Activated naive CD4-positive, alpha-beta T cell treated with anti-CD3 and anti-CD28 coated beads for 36 hours (primary cell): ENCODE measurements around the gene SCN3A. TPM values are rescaled to one million over a fixed set of nuclear protein-coding genes. Genes with fewer than 3 reads are reported as not detected.

Experiments used
- CTCF ChIA-PET: fragments of 350-600 bp; sonication (Branson Sonifier 250); formaldehyde crosslinking; loops from one replicate; lab custom pipeline; 2021; ENCODE audit warnings: antibody characterized with exemption; lab: Charles Lee
- DNase-seq: peaks from one replicate; pipeline ENCODE4 v3.0.0-alpha.2; 2020
- H3K27ac Mint-ChIP-seq: one replicate; pipeline ENCODE4 v1.8.0; 2021; ENCODE audit warnings: mild to moderate bottlenecking, mixed read lengths
- H3K27me3 Mint-ChIP-seq: one replicate; pipeline ENCODE4 v1.8.0; 2021; ENCODE audit warnings: low read depth, mixed read lengths
- H3K36me3 Mint-ChIP-seq: one replicate; pipeline ENCODE4 v1.8.0; 2021; ENCODE audit warnings: low read depth, mixed read lengths
- H3K4me1 Mint-ChIP-seq: one replicate; pipeline ENCODE4 v1.8.0; 2021; ENCODE audit warnings: low read depth, mixed read lengths
- H3K4me3 Mint-ChIP-seq: one replicate; pipeline ENCODE4 v1.8.0; 2021; ENCODE audit warnings: mild to moderate bottlenecking, moderate library complexity, mixed read lengths
- H3K9me3 Mint-ChIP-seq: one replicate; pipeline ENCODE4 v1.8.0; 2021; ENCODE audit warnings: mixed read lengths
- intact Hi-C: fragments of 100-400 bp; cut with micrococcal nuclease; formaldehyde crosslinking; loops from one replicate; pipeline ENCODE4 v1.15.1; 2023
- total RNA-seq, 2 experiments: library from RNA; stranded (reverse); gene quantifications; one replicate each; pipeline ENCODE4 v1.2.3, GENCODE V29; 2021

SCN3A gene
- total RNA-seq, 2 experiments from 2014 or later = 0.10 to 0.12 TPM

GRCh38 chr2:165224941-165225340 is 21.1 kb upstream of the SCN3A start:
- intact Hi-C loops = no loop called here
- no peak overlapping the region for H3K27ac Mint-ChIP-seq
- no peak for DNase-seq
- H3K9me3 Mint-ChIP-seq = no peaks in the 10 kb centered on the region
- H3K27me3 Mint-ChIP-seq = peaks cover 8% of the 10 kb centered on the region
- CTCF ChIA-PET = no interaction called here
- no peaks in the 10 kb centered on the region for H3K4me1 Mint-ChIP-seq
- no peaks in the 10 kb centered on the region for H3K36me3 Mint-ChIP-seq
- H3K4me3 Mint-ChIP-seq = no peak overlapping the region

GRCh38 chr2:165219481-165219880 is 15.6 kb upstream of the SCN3A start:
- H3K9me3 Mint-ChIP-seq = peaks cover 1% of the 10 kb centered on the region
- H3K36me3 Mint-ChIP-seq = no peaks in the 10 kb centered on the region
- H3K4me3 Mint-ChIP-seq = no peak overlapping the region
- H3K4me1 Mint-ChIP-seq = no peaks in the 10 kb centered on the region
- intact Hi-C loops = no loop called here
- CTCF ChIA-PET = interaction anchor here (0.6 to 0.9 kb wide), 3 partner anchors 203 to 1147 kb away, joined by 3 to 4 read pairs (median 3); no protein-coding TSS in a partner anchor
- DNase-seq = no peak
- no peak overlapping the region for H3K27ac Mint-ChIP-seq
- H3K27me3 Mint-ChIP-seq = peaks cover 10% of the 10 kb centered on the region

GRCh38 chr2:165214093-165214492 is 10.2 kb upstream of the SCN3A start:
- no peak for DNase-seq

GRCh38 chr2:165208094-165208493 is 4.2 kb upstream of the SCN3A start:
- Mint-ChIP-seq H3K27me3 (peaks cover 11% of the 10 kb centered on the region), H3K9me3 (no peaks in the 10 kb centered on the region), H3K27ac (no peak overlapping the region), H3K36me3 (no peaks in the 10 kb centered on the region), H3K4me1 (peaks cover 3% of the 10 kb centered on the region), H3K4me3 (no peak overlapping the region)
- intact Hi-C loops = no loop called here
- DNase-seq = no peak
- CTCF ChIA-PET = no interaction called here

More at GRCh38 chr2:165214093-165214492, 10.2 kb upstream of the SCN3A start:
- CTCF ChIA-PET = no interaction called here
- no peak overlapping the region for H3K4me3 Mint-ChIP-seq
- H3K36me3 Mint-ChIP-seq = no peaks in the 10 kb centered on the region
- H3K4me1 Mint-ChIP-seq = no peaks in the 10 kb centered on the region
- intact Hi-C loops = no loop called here
- no peak overlapping the region for H3K27ac Mint-ChIP-seq
- H3K27me3 Mint-ChIP-seq = peaks cover 5% of the 10 kb centered on the region
- H3K9me3 Mint-ChIP-seq = peaks cover 1% of the 10 kb centered on the region

GRCh38 chr2:165205865-165206264 is 2.0 kb upstream of the SCN3A start:
- Mint-ChIP-seq H3K4me3 (no peak overlapping the region), H3K9me3 (no peaks in the 10 kb centered on the region), H3K27ac (no peak overlapping the region), H3K36me3 (no peaks in the 10 kb centered on the region), H3K4me1 (peaks cover 3% of the 10 kb centered on the region), H3K27me3 (peaks cover 11% of the 10 kb centered on the region)
- intact Hi-C loops = no loop called here
- no peak for DNase-seq
- CTCF ChIA-PET = interaction anchor here (4.3 kb wide), 1 partner anchor 190 kb away, joined by 42 read pairs; no protein-coding TSS in a partner anchor

- Mint-ChIP-seq H3K27me3 (peaks cover 9% of the 10 kb centered on the region), H3K4me3 (no peak overlapping the region), H3K9me3 (no peaks in the 10 kb centered on the region), H3K27ac (no peak overlapping the region), H3K36me3 (no peaks in the 10 kb centered on the region), H3K4me1 (peaks cover 3% of the 10 kb centered on the region)
- DNase-seq = no peak
- intact Hi-C loops = loop anchor here (5.0 kb wide), 1 partner anchor 60 kb away; no protein-coding TSS in a partner anchor
- CTCF ChIA-PET = interaction anchor here (0.6 to 1.3 kb wide), 3 partner anchors 95 to 188 kb away, joined by 3 read pairs; no protein-coding TSS in a partner anchor
These were observed 1.6 kb downstream of the SCN3A start for GRCh38 chr2:165202239-165202638.

GRCh38 chr2:165198181-165198580 is 5.7 kb downstream of the SCN3A start:
- no peak for DNase-seq
- Mint-ChIP-seq H3K9me3 (no peaks in the 10 kb centered on the region), H3K27ac (no peak overlapping the region), H3K4me3 (no peak overlapping the region), H3K36me3 (no peaks in the 10 kb centered on the region), H3K4me1 (no peaks in the 10 kb centered on the region), H3K27me3 (no peaks in the 10 kb centered on the region)
- intact Hi-C loops = no loop called here
- CTCF ChIA-PET = no interaction called here

- Mint-ChIP-seq H3K9me3 (no peaks in the 10 kb centered on the region), H3K27me3 (no peaks in the 10 kb centered on the region), H3K36me3 (no peaks in the 10 kb centered on the region), H3K4me3 (no peak overlapping the region), H3K4me1 (no peaks in the 10 kb centered on the region), H3K27ac (no peak overlapping the region)
- no peak for DNase-seq
- CTCF ChIA-PET = no interaction called here
- intact Hi-C loops = no loop called here
These were observed 6.5 kb downstream of the SCN3A start for GRCh38 chr2:165197346-165197745.

GRCh38 chr2:165196411-165196810 is 7.4 kb downstream of the SCN3A start:
- no peak overlapping the region for H3K4me3 Mint-ChIP-seq
- no peaks in the 10 kb centered on the region for H3K9me3 Mint-ChIP-seq
- no peak for DNase-seq
- no peaks in the 10 kb centered on the region for H3K36me3 Mint-ChIP-seq
- no peaks in the 10 kb centered on the region for H3K27me3 Mint-ChIP-seq
- intact Hi-C loops = no loop called here
- no peak overlapping the region for H3K27ac Mint-ChIP-seq
- H3K4me1 Mint-ChIP-seq = no peaks in the 10 kb centered on the region
- CTCF ChIA-PET = no interaction called here

GRCh38 chr2:165193178-165193777 is 10.6 kb downstream of the SCN3A start:
- Mint-ChIP-seq H3K4me1 (no peaks in the 10 kb centered on the region), H3K9me3 (no peaks in the 10 kb centered on the region), H3K27ac (no peak overlapping the region), H3K27me3 (no peaks in the 10 kb centered on the region), H3K36me3 (no peaks in the 10 kb centered on the region), H3K4me3 (no peak overlapping the region)
- intact Hi-C loops = no loop called here
- CTCF ChIA-PET = no interaction called here
- no peak for DNase-seq

GRCh38 chr2:165192729-165193128 is 11.1 kb downstream of the SCN3A start:
- CTCF ChIA-PET = no interaction called here
- H3K27ac Mint-ChIP-seq = no peak overlapping the region
- no peaks in the 10 kb centered on the region for H3K36me3 Mint-ChIP-seq
- no peak overlapping the region for H3K4me3 Mint-ChIP-seq
- intact Hi-C loops = no loop called here
- no peak for DNase-seq
- H3K4me1 Mint-ChIP-seq = no peaks in the 10 kb centered on the region
- H3K27me3 Mint-ChIP-seq = no peaks in the 10 kb centered on the region
- no peaks in the 10 kb centered on the region for H3K9me3 Mint-ChIP-seq

GRCh38 chr2:165191096-165191728 is 12.6 kb downstream of the SCN3A start:
- Mint-ChIP-seq H3K36me3 (no peaks in the 10 kb centered on the region), H3K4me3 (no peak overlapping the region), H3K27me3 (no peaks in the 10 kb centered on the region), H3K27ac (no peak overlapping the region), H3K4me1 (no peaks in the 10 kb centered on the region), H3K9me3 (no peaks in the 10 kb centered on the region)
- intact Hi-C loops = no loop called here
- DNase-seq = no peak
- CTCF ChIA-PET = no interaction called here

- intact Hi-C loops = no loop called here
- no peaks in the 10 kb centered on the region for H3K27me3 Mint-ChIP-seq
- no peaks in the 10 kb centered on the region for H3K36me3 Mint-ChIP-seq
- DNase-seq = no peak
- H3K27ac Mint-ChIP-seq = no peak overlapping the region
- H3K4me1 Mint-ChIP-seq = no peaks in the 10 kb centered on the region
- no peaks in the 10 kb centered on the region for H3K9me3 Mint-ChIP-seq
- CTCF ChIA-PET = no interaction called here
- no peak overlapping the region for H3K4me3 Mint-ChIP-seq
These were observed 18.2 kb downstream of the SCN3A start for GRCh38 chr2:165185633-165186032.
